ENCODE results near the gene CASK.
A peak's percentile ranks its signal among the peaks of the same experiment; 100 is the strongest.
"Not testable (repeated sequence)": the region's sequence is repeated elsewhere in the genome, so short reads cannot be mapped to it uniquely, and the experiment has no call there.

CASK gene

DNA sequence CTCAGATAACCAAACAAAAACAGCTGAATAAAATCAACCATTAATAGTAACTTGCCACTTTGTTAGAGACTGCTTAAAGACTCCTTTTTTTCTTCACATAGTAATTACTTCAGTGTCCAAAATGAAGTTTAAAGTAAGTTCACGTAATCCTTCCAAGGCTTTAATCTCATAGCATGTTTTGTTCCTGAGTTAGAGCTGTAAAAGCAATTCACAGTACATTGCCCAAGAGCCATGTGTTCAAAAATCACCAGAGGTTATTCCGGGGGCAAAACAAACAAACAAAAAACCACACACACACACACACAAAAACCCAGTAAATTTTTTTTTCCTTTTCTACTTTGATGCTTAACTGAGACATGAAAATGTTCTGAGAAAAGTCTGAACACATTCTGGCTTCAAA lies 193.3 kb downstream of the CASK start:
- DNase-seq (ENCODE audit: low read depth), result no peak

GRCh38 chrX:41728125-41728524 lies 195.2 kb downstream of the CASK start:
- DNase-seq (ENCODE audit: low read depth), result no peak

DNA sequence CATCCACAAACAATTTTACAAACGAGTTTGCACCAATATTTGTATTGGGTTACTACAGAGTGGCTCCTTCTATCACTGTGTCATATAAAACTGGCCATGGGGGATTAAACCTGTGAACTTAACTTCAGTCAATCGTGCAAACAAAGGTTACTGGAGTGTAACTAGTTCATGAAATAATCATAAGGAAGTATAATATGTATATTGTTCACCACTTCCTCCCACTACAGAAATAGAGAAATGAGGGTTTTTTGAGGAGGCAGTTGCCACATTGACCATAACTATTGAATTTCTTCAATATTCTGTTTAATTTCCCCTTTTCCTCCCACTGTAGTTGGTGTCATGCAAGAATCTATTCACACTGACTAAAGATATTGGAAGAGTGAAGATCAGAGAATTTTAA lies 199.5 kb downstream of the CASK start, which contains the start of gene GPR82:
Gene GPR82 (plus strand): TSS at position 356 of the 400 bp plus-strand sequence. CDS start 2,846 bp downstream, outside the sequence.
- DNase-seq (ENCODE audit: low read depth), result no peak

- DNase-seq (ENCODE audit: low read depth), result no peak
Measured at GRCh38 chrX:41722816-41723618, 200.3 kb downstream of the CASK start.

DNA sequence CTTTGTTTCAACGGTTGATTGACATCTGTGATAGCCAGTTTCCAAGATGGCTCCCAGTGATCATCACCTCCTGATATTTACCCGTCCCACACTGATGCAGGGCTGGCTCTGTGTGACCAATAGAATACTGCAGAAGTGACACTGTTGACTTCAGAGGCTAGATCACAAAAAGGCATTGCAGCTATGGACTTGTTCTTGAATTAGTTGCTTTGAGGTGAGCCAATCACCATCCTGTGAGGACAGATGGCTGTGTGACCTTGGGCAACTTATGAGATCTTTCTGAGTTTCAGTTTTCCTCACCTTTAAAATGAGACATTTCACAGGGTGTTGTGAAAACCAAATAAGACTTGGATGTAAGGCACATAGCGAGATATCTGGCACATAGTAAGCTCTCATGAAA lies 201.1 kb downstream of the CASK start:
- DNase-seq (ENCODE audit: low read depth), result no peak

- no peak for DNase-seq (ENCODE audit: low read depth)
Measured at GRCh38 chrX:41721590-41721989, 201.8 kb downstream of the CASK start.

GRCh38 chrX:41720125-41720779 lies 203.1 kb downstream of the CASK start:
- no peak for DNase-seq (ENCODE audit: low read depth)

GRCh38 chrX:41719610-41720009 lies 203.7 kb downstream of the CASK start:
- DNase-seq (ENCODE audit: low read depth), result not testable (repeated sequence)

GRCh38 chrX:41718481-41719235 lies 204.7 kb downstream of the CASK start:
- no peak for DNase-seq (ENCODE audit: low read depth)

DNA sequence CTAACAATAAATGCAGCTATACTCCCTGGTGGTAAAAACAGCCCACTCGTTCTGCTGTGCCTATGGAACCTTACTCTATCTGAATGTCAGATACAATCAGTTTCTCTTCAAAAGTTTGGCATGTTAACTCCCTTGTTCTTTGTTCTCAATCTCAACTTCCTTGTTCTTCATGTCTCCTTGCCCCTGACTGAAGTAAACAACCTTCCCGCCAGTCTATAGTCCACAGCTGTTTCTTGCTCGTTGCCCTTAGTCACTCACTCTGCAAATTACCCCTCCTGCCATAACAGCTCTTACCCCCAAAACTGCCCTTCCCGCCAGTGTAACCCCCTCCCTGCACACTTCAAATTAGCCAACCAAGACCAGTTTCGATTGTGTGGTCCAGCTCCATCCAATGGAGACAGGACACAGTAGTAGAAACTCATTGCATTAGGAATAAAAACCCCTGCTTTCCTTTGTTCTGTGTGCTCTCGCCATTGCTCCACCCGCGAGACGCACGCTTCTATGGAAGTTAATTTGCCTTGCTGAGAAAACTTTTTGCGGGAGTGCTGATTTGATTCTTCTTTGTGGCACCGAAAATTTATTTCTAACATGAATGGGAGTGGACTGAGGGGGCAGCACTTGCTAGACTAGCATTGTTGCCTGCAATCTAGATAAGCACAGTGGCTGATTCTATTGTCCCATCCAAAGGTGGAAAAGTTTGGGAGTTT lies 206.4 kb downstream of the CASK start:
- no peak for DNase-seq (ENCODE audit: low read depth)

DNA sequence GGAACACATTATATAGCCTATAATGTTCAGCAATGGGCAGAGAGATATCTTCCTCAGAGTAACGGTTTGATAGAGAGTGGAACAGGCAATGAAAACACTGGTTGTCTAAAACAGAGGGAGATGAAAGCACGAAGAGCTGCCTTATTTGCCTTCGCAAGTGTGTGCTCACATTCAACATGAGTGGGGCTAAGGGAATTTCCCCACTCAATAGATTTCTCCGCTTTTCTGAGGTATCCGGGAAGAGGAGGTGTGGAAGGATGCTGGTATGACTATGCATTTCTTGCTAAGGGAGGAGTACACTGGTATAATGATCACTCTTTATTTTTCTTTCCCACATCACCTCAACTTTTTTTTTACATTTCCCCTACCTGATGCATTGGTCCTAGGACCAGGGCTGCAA lies 207.1 kb downstream of the CASK start:
- DNase-seq (ENCODE audit: low read depth), result no peak

DNA sequence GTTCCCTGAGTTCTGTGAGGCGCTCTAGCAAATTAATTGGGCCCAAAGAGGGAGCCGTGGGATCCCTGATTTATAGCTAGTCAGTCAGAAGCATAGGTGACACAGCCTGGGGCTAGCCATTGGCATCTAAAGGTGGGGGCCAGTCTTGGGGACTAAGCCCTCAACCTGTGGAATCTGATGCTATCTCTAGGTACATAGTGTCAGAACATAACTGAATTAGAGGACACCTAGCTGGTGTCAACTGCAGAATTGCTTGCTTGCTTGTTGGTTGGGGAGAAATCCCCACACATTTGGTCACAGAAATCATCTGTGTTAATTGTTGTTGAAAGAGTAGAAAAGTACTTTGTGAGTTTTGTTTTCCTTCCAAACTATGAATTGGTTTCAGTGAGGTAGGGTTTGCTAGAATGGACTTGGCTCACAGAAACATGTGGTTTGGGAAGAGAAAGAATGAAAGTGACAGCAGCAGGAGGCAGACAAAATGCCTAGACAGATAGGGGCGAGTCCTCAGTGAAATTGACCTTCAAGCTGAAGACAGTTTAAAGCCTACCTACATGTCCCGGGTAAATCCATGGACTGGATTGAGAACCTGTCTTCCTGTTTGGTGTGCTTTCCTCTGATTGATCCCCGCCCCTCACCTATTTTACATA lies 212.2 kb downstream of the CASK start:
- DNase-seq (ENCODE audit: low read depth), result no peak

GRCh38 chrX:41708486-41708885 lies 214.9 kb downstream of the CASK start:
- no peak for DNase-seq (ENCODE audit: low read depth)

GRCh38 chrX:41707218-41707617 lies 216.1 kb downstream of the CASK start:
- DNase-seq (ENCODE audit: low read depth), result no peak

GRCh38 chrX:41705680-41706374 lies 217.5 kb downstream of the CASK start:
- DNase-seq (ENCODE audit: low read depth), result peak; percentile 31

GRCh38 chrX:41705042-41705441 lies 218.3 kb downstream of the CASK start:
- DNase-seq (ENCODE audit: low read depth), result no peak

- no peak for DNase-seq (ENCODE audit: low read depth)
Measured at GRCh38 chrX:41703574-41704029, 219.8 kb downstream of the CASK start.

- no peak for DNase-seq (ENCODE audit: low read depth)
Measured at GRCh38 chrX:41695426-41695825, 227.9 kb downstream of the CASK start.

DNA sequence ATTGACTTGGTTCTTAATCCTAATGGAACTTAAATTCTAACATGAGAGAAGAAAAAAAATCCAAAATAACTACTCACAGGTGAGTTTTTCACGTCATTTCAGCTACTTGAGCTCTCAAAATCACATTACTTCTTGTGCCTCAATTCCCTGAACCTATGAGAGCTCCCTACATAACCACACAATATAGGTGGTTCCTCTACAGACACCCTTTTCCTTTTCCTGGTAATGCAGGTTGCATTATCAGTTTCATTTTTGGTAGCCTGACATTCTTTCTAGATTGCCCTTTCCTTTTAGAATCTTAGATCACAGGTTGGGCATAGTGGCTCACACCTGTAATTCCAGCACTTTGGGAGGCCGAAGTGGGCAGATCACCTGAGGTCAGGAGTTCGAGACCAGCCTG lies 230.3 kb downstream of the CASK start:
- no peak for DNase-seq (ENCODE audit: low read depth)

DNA sequence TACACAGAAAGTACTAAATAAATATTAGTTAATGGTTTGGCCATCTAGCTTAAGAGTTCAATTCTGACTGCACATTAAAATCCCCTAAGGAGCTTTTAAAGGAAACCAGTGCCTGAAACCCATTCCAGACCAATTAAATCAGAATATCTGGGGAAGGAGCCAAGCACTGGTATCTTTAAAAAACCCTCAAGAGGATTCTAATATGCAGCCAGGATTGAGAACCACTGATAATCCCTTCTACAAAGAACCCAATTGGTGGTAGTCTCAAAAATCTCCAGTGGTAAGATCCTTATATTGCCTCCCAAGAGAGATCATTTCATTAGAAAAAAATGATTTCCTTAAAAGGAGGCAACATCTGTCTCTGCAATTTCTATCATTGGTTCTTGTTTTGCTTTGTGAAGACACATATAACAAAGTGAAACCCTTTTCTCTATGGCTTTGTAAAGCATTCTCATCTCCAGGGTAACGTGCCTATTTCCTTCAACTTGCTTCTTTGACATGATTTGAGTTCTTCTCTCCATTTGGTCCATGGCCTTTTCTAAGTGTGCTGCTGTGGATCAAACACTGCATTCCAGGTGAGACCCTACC lies 231.1 kb downstream of the CASK start:
- DNase-seq (ENCODE audit: low read depth), result no peak

DNA sequence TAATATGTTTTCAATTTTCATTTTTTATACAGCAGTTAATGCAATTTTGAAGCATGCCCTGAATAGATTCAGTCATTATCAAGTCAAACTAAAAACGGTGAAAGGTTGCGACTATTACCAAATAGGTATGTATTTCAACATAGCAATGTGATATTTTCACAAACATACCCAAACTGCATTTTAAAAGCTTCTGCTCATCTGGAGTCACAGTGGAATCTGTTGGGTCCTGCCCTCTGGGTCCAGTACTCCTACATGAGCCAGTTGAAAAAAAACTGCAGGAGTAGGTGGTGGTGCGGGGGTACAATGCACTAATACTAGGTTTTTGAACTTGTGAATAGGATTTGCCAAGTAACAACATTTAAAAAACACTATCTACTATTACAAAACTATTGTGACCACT lies 233.6 kb downstream of the CASK start:
- DNase-seq (ENCODE audit: low read depth), result no peak
